IPS-18a (cell line): ENCODE data around the gene LMF1.

Source experiments
- H3K27ac ChIP-seq: one replicate; pipeline ENCODE4 v1.5.1; 2013; ENCODE audit warnings: low read length
- H3K27me3 ChIP-seq: one replicate; pipeline ENCODE4 v1.6.1; 2013; ENCODE audit warnings: mild to moderate bottlenecking, low read length; ENCODE audit not compliant: control insufficient read depth, insufficient read depth
- H3K36me3 ChIP-seq: one replicate; pipeline ENCODE4 v1.6.1; 2013; ENCODE audit warnings: low read depth, low read length; ENCODE audit not compliant: control insufficient read depth
- H3K4me1 ChIP-seq: one replicate; pipeline ENCODE4 v1.6.1; 2013; ENCODE audit warnings: low read depth, low read length; ENCODE audit not compliant: control insufficient read depth
- H3K4me3 ChIP-seq: one replicate; pipeline ENCODE4 v1.5.1; 2013; ENCODE audit warnings: low read length
- H3K9ac ChIP-seq: one replicate; pipeline ENCODE4 v1.6.1; 2013; ENCODE audit warnings: mild to moderate bottlenecking, low read length, moderate library complexity
- H3K9me3 ChIP-seq: one replicate; pipeline ENCODE4 v1.6.1; 2013; ENCODE audit warnings: low read depth, low read length; ENCODE audit not compliant: control insufficient read depth

The LMF1 gene

GRCh38 chr16:929227-930073 is 41.3 kb downstream of the LMF1 start:
- Histone ChIP-seq H3K36me3 (no peaks in the 10 kb centered on the region), H3K27ac (no peak overlapping the region), H3K27me3 (peaks cover 5% of the 10 kb centered on the region), H3K4me1 (peaks cover 4% of the 10 kb centered on the region), H3K9me3 (no peaks in the 10 kb centered on the region), H3K9ac (no peak overlapping the region), H3K4me3 (no peak overlapping the region)

- H3K9ac ChIP-seq = no peak overlapping the region
- H3K9me3 ChIP-seq = no peaks in the 10 kb centered on the region
- H3K4me3 ChIP-seq = no peak overlapping the region
- peaks cover 5% of the 10 kb centered on the region for H3K27me3 ChIP-seq
- no peak overlapping the region for H3K27ac ChIP-seq
- peaks cover 4% of the 10 kb centered on the region for H3K4me1 ChIP-seq
- H3K36me3 ChIP-seq = no peaks in the 10 kb centered on the region
These were observed 42.3 kb downstream of the LMF1 start for GRCh38 chr16:928526-928925.

GRCh38 chr16:927931-928330 is 42.9 kb downstream of the LMF1 start:
- Histone ChIP-seq H3K4me3 (no peak overlapping the region), H3K4me1 (peaks cover 4% of the 10 kb centered on the region), H3K27me3 (peaks cover 5% of the 10 kb centered on the region), H3K9ac (no peak overlapping the region), H3K27ac (no peak overlapping the region), H3K36me3 (no peaks in the 10 kb centered on the region), H3K9me3 (no peaks in the 10 kb centered on the region)

GRCh38 chr16:927406-927805 is 43.4 kb downstream of the LMF1 start:
- H3K36me3 ChIP-seq = no peaks in the 10 kb centered on the region
- H3K9me3 ChIP-seq = no peaks in the 10 kb centered on the region
- no peak overlapping the region for H3K27ac ChIP-seq
- H3K9ac ChIP-seq = no peak overlapping the region
- peaks cover 5% of the 10 kb centered on the region for H3K27me3 ChIP-seq
- H3K4me1 ChIP-seq = peaks cover 4% of the 10 kb centered on the region
- H3K4me3 ChIP-seq = no peak overlapping the region

- H3K27me3 ChIP-seq = peaks cover 5% of the 10 kb centered on the region
- no peaks in the 10 kb centered on the region for H3K9me3 ChIP-seq
- no peak overlapping the region for H3K4me3 ChIP-seq
- H3K4me1 ChIP-seq = peaks cover 4% of the 10 kb centered on the region
- H3K27ac ChIP-seq = no peak overlapping the region
- no peak overlapping the region for H3K9ac ChIP-seq
- no peaks in the 10 kb centered on the region for H3K36me3 ChIP-seq
These were observed 44.1 kb downstream of the LMF1 start for GRCh38 chr16:926715-927114.

- no peak overlapping the region for H3K9ac ChIP-seq
- H3K27ac ChIP-seq = no peak overlapping the region
- peaks cover 3% of the 10 kb centered on the region for H3K4me1 ChIP-seq
- no peak overlapping the region for H3K4me3 ChIP-seq
- H3K36me3 ChIP-seq = no peaks in the 10 kb centered on the region
- H3K27me3 ChIP-seq = peaks cover 4% of the 10 kb centered on the region
- H3K9me3 ChIP-seq = no peaks in the 10 kb centered on the region
These were observed 46.0 kb downstream of the LMF1 start for GRCh38 chr16:924806-925205.

GRCh38 chr16:924063-924462 is 46.7 kb downstream of the LMF1 start:
- no peak overlapping the region for H3K27ac ChIP-seq
- no peak overlapping the region for H3K9ac ChIP-seq
- no peaks in the 10 kb centered on the region for H3K4me1 ChIP-seq
- H3K36me3 ChIP-seq = no peaks in the 10 kb centered on the region
- no peaks in the 10 kb centered on the region for H3K27me3 ChIP-seq
- H3K4me3 ChIP-seq = no peak overlapping the region
- H3K9me3 ChIP-seq = no peaks in the 10 kb centered on the region

GRCh38 chr16:923184-923583 is 47.6 kb downstream of the LMF1 start:
- H3K4me3 ChIP-seq = no peak overlapping the region
- H3K4me1 ChIP-seq = no peaks in the 10 kb centered on the region
- no peaks in the 10 kb centered on the region for H3K27me3 ChIP-seq
- H3K36me3 ChIP-seq = no peaks in the 10 kb centered on the region
- H3K9me3 ChIP-seq = no peaks in the 10 kb centered on the region
- no peak overlapping the region for H3K9ac ChIP-seq
- H3K27ac ChIP-seq = no peak overlapping the region

GRCh38 chr16:922051-922450 is 48.7 kb downstream of the LMF1 start:
- Histone ChIP-seq H3K4me1 (no peaks in the 10 kb centered on the region), H3K27ac (no peak overlapping the region), H3K27me3 (no peaks in the 10 kb centered on the region), H3K4me3 (no peak overlapping the region), H3K36me3 (no peaks in the 10 kb centered on the region), H3K9ac (no peak overlapping the region), H3K9me3 (no peaks in the 10 kb centered on the region)

GRCh38 chr16:921321-921905 is 49.4 kb downstream of the LMF1 start:
- Histone ChIP-seq H3K9me3 (no peaks in the 10 kb centered on the region), H3K27ac (no peak overlapping the region), H3K4me3 (no peak overlapping the region), H3K9ac (no peak overlapping the region), H3K36me3 (no peaks in the 10 kb centered on the region), H3K27me3 (no peaks in the 10 kb centered on the region), H3K4me1 (no peaks in the 10 kb centered on the region)

GRCh38 chr16:920717-921116 is 50.1 kb downstream of the LMF1 start:
- H3K9ac ChIP-seq = no peak overlapping the region
- no peaks in the 10 kb centered on the region for H3K9me3 ChIP-seq
- no peak overlapping the region for H3K27ac ChIP-seq
- no peaks in the 10 kb centered on the region for H3K36me3 ChIP-seq
- H3K27me3 ChIP-seq = no peaks in the 10 kb centered on the region
- H3K4me1 ChIP-seq = no peaks in the 10 kb centered on the region
- H3K4me3 ChIP-seq = no peak overlapping the region
